Keratinocyte (primary cell): Measurements from ENCODE around the gene SP5. TPM values are rescaled to one million over a fixed set of nuclear protein-coding genes. Genes with fewer than 3 reads are reported as not detected.
"Not testable (repeated sequence)": the region's sequence is repeated elsewhere in the genome, so short reads cannot be mapped to it uniquely, and the experiment has no call there.

ENCODE experiments used
- DNase-seq: peaks from one replicate; pipeline ENCODE4 v3.0.0-alpha.2; 2011; ENCODE audit warnings: low read depth, missing footprints, low spot score
- FAIRE-seq: peaks from 2 replicates; lab custom pipeline; 2011; peaks lifted over from hg19 to GRCh38; lab: Jason Lieb, UNC
- H2AFZ ChIP-seq: 2 replicates; pipeline ENCODE4 v1.6.0; 2012; ENCODE audit warnings: low read length, control low read depth, inconsistent platforms; ENCODE audit not compliant: control insufficient read depth
- H3K27ac ChIP-seq: 2 replicates; pipeline ENCODE4 v1.5.1; 2011; ENCODE audit warnings: low read length; ENCODE audit not compliant: control insufficient read depth, insufficient read depth
- H3K27me3 ChIP-seq: 3 replicates; pipeline ENCODE4 v1.6.0; 2011; ENCODE audit warnings: low read length; ENCODE audit not compliant: control insufficient read depth, insufficient read depth; ENCODE audit errors: extremely low read depth
- H3K36me3 ChIP-seq, 2 experiments: 2 replicates in 1 of 2; 3 replicates in 1 of 2; pipeline ENCODE4 v1.5.1; 2011; ENCODE audit warnings: low read length in 2 of 2, mild to moderate bottlenecking in 1 of 2; ENCODE audit not compliant: control insufficient read depth in 2 of 2, insufficient read depth in 2 of 2; ENCODE audit errors: extremely low read depth in 1 of 2
- H3K4me1 ChIP-seq: 3 replicates; pipeline ENCODE4 v1.5.1; 2011; ENCODE audit warnings: low read length; ENCODE audit not compliant: control insufficient read depth, insufficient read depth; ENCODE audit errors: extremely low read depth
- H3K4me2 ChIP-seq: 3 replicates; pipeline ENCODE4 v1.6.0; 2011; ENCODE audit warnings: low read depth, low read length; ENCODE audit not compliant: control insufficient read depth, insufficient read depth; ENCODE audit errors: extremely low read depth
- H3K4me3 ChIP-seq, 3 experiments: fragments of 200-600 bp in 1 of 3; sonication (generic) in 1 of 3; 2 replicates in 2 of 3; 3 replicates in 1 of 3; pipeline ENCODE4 v1.5.1; 2011 to 2016; ENCODE audit warnings: low read length in 3 of 3, mild to moderate bottlenecking in 3 of 3, control low read depth in 2 of 3, inconsistent platforms in 1 of 3, low read depth in 1 of 3, mixed read lengths in 1 of 3, mixed run types in 1 of 3, moderate library complexity in 1 of 3; ENCODE audit not compliant: control insufficient read depth in 2 of 3, insufficient read depth in 2 of 3; ENCODE audit errors: extremely low read depth in 1 of 3
- H3K79me2 ChIP-seq: 2 replicates; pipeline ENCODE4 v1.6.0; 2012; ENCODE audit warnings: low read length; ENCODE audit not compliant: control insufficient read depth, insufficient read depth
- H3K9ac ChIP-seq: 3 replicates; pipeline ENCODE4 v1.6.0; 2011; ENCODE audit warnings: low read length; ENCODE audit not compliant: control insufficient read depth, insufficient read depth; ENCODE audit errors: extremely low read depth
- H3K9me1 ChIP-seq: 3 replicates; pipeline ENCODE4 v1.6.0; 2011; ENCODE audit warnings: low read length; ENCODE audit not compliant: control insufficient read depth, insufficient read depth; ENCODE audit errors: extremely low read depth
- H3K9me3 ChIP-seq: 2 replicates; pipeline ENCODE4 v1.5.1; 2012; ENCODE audit warnings: low read depth, low read length; ENCODE audit not compliant: control insufficient read depth
- H4K20me1 ChIP-seq: 3 replicates; pipeline ENCODE4 v1.6.0; 2011; ENCODE audit warnings: low read length; ENCODE audit not compliant: control insufficient read depth, insufficient read depth; ENCODE audit errors: extremely low read depth
- CTCF ChIP-seq, 3 experiments: IDR thresholded peaks in 1 of 3; conservative IDR thresholded peaks in 1 of 3; optimal IDR thresholded peaks in 1 of 3; 2 replicates in 2 of 3; 3 replicates in 1 of 3; pipeline versions ENCODE3 to v1.5.1; 2011; ENCODE audit warnings: low read length in 3 of 3, mild to moderate bottlenecking in 3 of 3, moderate library complexity in 2 of 3, control low read depth in 1 of 3, inconsistent platforms in 1 of 3; ENCODE audit not compliant: insufficient read depth in 2 of 3; ENCODE audit errors: extremely low read depth in 1 of 3
- EZH2 ChIP-seq: IDR thresholded peaks from one replicate; pipeline ENCODE4 v1.6.1; 2012; ENCODE audit warnings: inconsistent platforms, mild to moderate bottlenecking, low read length, moderate library complexity
- dilution Hi-C: fragments of 300-500 bp; cut with MboI; formaldehyde crosslinking; loops from one replicate; pipeline ENCODE4 v1.7.0; 2020; ENCODE audit warnings: low sequenced_read_pairs; ENCODE audit not compliant: extremely low pct_ligation_motif_present
- polyA plus RNA-seq, 5 experiments: library from polyadenylated mRNA; depleted of rRNA in 3 of 5; stranded (reverse) in 3 of 5; stranded (forward) in 1 of 5; unstranded in 1 of 5; fragments of >200 nt; gene quantifications; 1 replicate in 1 of 5; 2 replicates in 3 of 5; 3 replicates in 1 of 5; pipeline versions ENCODE4 v1.2.1 to v1.2.3, GENCODE V29; 2011 to 2012; ENCODE audit warnings: missing spikeins in 2 of 5, low read depth in 1 of 5, low replicate concordance in 1 of 5

The SP5 gene
- polyA plus RNA-seq, 1 donor (not counting 4 experiments of a cell fraction or from before 2014, with no cell fraction given) = not detected

DNA sequence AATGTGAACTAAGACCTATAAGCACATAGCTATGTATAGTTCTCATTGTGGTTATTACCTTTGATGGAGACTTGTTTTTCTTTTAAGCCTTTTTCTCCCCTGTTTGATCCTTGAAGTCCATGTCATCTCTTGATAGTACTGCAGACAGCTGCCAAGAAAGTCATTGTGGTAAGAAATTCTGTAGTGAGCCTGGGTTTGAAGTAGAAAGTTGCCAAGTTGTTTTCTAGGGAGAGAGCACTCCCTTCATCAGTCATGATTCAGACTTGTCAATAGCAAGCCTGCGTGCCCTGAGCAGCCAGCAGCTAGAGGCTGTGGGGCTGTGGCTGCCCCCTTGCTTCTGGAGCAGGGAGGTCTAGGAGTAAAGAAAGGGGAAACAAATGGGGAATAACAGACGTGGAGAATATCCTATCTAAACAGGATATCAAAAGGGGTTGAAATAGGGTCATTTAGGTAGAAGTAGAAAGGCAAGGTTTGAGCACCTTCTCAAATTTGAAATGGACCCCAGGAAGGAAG lies 8.4 kb downstream of the SP5 start:
- DNase-seq (no peak), FAIRE-seq (no peak)
- H3K9me1 ChIP-seq = no peaks in the 10 kb centered on the region
- H3K4me3 ChIP-seq = no peak overlapping the region
- no peak overlapping the region for H3K27ac ChIP-seq
- no peak for TF ChIP-seq CTCF (optimal IDR thresholded peaks at IDR 0.05 in 1 of 3, IDR thresholded peaks at IDR 0.05 in 1 of 3, conservative IDR thresholded peaks at IDR 0.05 in 1 of 3; ENCODE audit: extremely low read depth in 1 of 3, insufficient read depth in 2 of 3, low read length in 3 of 3)
- TF ChIP-seq EZH2 = no peak
- H3K9ac ChIP-seq = no peak overlapping the region
- H3K4me1 ChIP-seq = no peaks in the 10 kb centered on the region
- no peaks in the 10 kb centered on the region for H3K79me2 ChIP-seq
- H3K36me3 ChIP-seq = no peaks in the 10 kb centered on the region
- dilution Hi-C loops = no loop called here
- no peak overlapping the region for H2AFZ ChIP-seq
- H3K4me2 ChIP-seq = no peak overlapping the region
- H3K9me3 ChIP-seq = no peaks in the 10 kb centered on the region
- H3K27me3 ChIP-seq = peaks cover 9% of the 10 kb centered on the region
- H4K20me1 ChIP-seq = no peaks in the 10 kb centered on the region

DNA sequence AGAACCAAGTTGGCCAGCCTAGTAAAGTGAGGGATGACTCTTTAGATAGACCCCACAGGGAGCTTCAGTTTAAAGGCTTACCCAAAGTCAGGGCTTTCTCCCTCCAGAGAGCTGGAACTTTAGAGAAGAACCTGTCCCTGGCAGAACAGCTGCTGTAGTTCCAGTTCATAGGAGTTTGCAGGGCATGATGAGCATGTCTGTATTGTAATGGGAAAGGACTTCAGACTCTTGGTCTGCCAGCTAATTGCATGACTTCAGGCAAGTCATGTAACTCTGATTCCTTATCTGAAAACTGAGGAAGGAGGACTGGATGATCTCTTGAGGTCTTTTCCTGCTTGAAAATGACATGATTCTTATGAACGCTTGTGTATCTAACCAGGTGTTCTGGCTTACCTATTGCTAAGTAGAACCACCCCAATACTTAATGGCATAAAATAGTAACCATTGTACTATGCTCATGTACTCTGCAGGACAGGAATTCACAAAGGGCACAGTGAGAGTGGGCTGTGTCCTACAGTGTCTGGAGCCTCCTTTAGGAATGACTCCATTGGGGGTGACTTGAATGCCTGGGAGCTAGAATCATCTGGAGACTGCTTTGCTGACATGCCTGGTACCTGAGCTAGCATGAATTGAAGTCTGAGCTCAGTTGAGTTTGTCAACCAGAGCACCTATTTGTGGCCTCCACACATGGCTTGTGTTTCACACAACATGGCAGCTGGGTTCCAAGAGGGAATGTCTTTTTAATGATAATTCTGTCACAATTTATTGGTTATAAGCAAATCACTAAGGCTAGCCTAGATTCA lies 18.9 kb downstream of the SP5 start:
- FAIRE-seq (peak; percentile 78), DNase-seq (peak; percentile 56)
- no peak overlapping the region for H3K4me2 ChIP-seq
- no peaks in the 10 kb centered on the region for H3K9me1 ChIP-seq
- H3K9me3 ChIP-seq = no peaks in the 10 kb centered on the region
- H3K27ac ChIP-seq = no peak overlapping the region
- TF ChIP-seq CTCF (optimal IDR thresholded peaks at IDR 0.05 in 1 of 3, IDR thresholded peaks at IDR 0.05 in 1 of 3, conservative IDR thresholded peaks at IDR 0.05 in 1 of 3; ENCODE audit: extremely low read depth in 1 of 3, insufficient read depth in 2 of 3, low read length in 3 of 3) (no peak), EZH2 (no peak)
- H3K4me1 ChIP-seq = peaks cover 18% of the 10 kb centered on the region
- dilution Hi-C loops = no loop called here
- H2AFZ ChIP-seq = no peak overlapping the region
- no peaks in the 10 kb centered on the region for H4K20me1 ChIP-seq
- H3K4me3 ChIP-seq = no peak overlapping the region
- no peaks in the 10 kb centered on the region for H3K79me2 ChIP-seq
- no peak overlapping the region for H3K9ac ChIP-seq
- no peaks in the 10 kb centered on the region for H3K27me3 ChIP-seq
- H3K36me3 ChIP-seq = no peaks in the 10 kb centered on the region

DNA sequence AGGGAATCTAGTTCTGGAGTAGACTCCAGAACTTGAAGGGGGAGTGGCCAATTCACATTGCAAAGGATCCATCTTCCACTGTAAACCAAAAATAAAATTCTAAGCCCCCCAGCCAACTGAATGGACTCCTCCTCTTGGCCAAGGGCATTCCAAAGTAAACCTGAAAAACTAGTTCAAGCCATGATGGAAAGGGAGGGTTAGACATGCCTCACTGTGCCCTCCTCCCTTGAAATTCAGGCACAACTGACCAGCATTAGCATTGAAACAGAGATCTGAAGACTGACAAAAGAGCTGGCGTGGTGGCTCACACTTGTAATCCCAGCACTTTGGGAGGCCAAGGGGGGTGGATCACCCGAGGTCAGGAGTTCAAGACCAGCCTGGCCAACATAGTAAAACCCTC lies 19.5 kb downstream of the SP5 start:
- DNase-seq, H3K4me3 ChIP-seq, H3K9ac ChIP-seq, H3K27me3 ChIP-seq, H3K9me1 ChIP-seq, H3K36me3 ChIP-seq, H3K79me2 ChIP-seq, H3K4me2 ChIP-seq, H3K9me3 ChIP-seq, dilution Hi-C loops, H2AFZ ChIP-seq, H3K27ac ChIP-seq, FAIRE-seq, H4K20me1 ChIP-seq: not testable (repeated sequence)
- peaks cover 24% of the 10 kb centered on the region for H3K4me1 ChIP-seq
